HepG2 (cell line): ENCODE measurements around the gene KLHDC4. TPM values are rescaled to one million over a fixed set of nuclear protein-coding genes. Genes with fewer than 3 reads are reported as not detected.

Experiments
- ATAC-seq: fragments of 200-7000 bp; cut with Tn5 transposase; 3 replicates; pipeline ENCODE4 v1.9.1; 2020; ENCODE audit warnings: mild to moderate bottlenecking, moderate library complexity
- BruUV-seq: library from RNA; stranded (reverse); fragments of 400-500 nt; replicated peaks from 2 replicates; lab custom pipeline; 2021; lab: Mats Ljungman, UMichigan
- CTCF ChIA-PET: fragments of 300-600 bp; formaldehyde crosslinking; extraction: SDS; loops from one replicate; lab custom pipeline; 2021; ENCODE audit warnings: low total read pairs, inconsistent platforms, low intra/inter-chr PET ratio; lab: Yijun Ruan, JAX
- POLR2A ChIA-PET: fragments of 350-600 bp; sonication (Branson Sonifier 250); formaldehyde crosslinking; loops from one replicate; lab custom pipeline; 2020; ENCODE audit warnings: antibody characterized with exemption, inconsistent platforms; lab: Yijun Ruan, JAX
- DNase-seq: peaks from one replicate; pipeline ENCODE4 v3.0.0-alpha.2; 2015; ENCODE audit warnings: low spot score
- FAIRE-seq: peaks from 3 replicates; lab custom pipeline; 2011; peaks lifted over from hg19 to GRCh38; lab: Jason Lieb, UNC
- H2AFZ ChIP-seq: one replicate; pipeline ENCODE4 v1.6.1; 2011; ENCODE audit warnings: low read length, inconsistent platforms
- H3K27ac ChIP-seq: fragments of 300-600 bp; 3 replicates; pipeline ENCODE4 v1.8.0; 2011; ENCODE audit warnings: mixed run types, mild to moderate bottlenecking, mixed read lengths, low read length, inconsistent platforms; ENCODE audit not compliant: insufficient read depth; ENCODE audit errors: extremely low read length
- H3K27me3 ChIP-seq, 2 experiments: fragments of 200-600 bp in 1 of 2; 2 replicates in 1 of 2; 3 replicates in 1 of 2; pipeline versions ENCODE4 v1.6.0 to v1.8.0; 2011; ENCODE audit warnings: low read length in 2 of 2, mild to moderate bottlenecking in 2 of 2, moderate library complexity in 2 of 2, inconsistent platforms in 1 of 2; ENCODE audit not compliant: insufficient read depth in 2 of 2, control insufficient read depth in 1 of 2
- H3K36me3 ChIP-seq, 2 experiments: fragments of 200-600 bp in 1 of 2; replicated peaks in 1 of 2; 2 replicates in 1 of 2; 3 replicates in 1 of 2; pipeline versions ENCODE4 v1.5.1 to v1.8.0; 2011; ENCODE audit warnings: low read length in 2 of 2, inconsistent platforms in 1 of 2; ENCODE audit not compliant: insufficient read depth in 2 of 2, control insufficient read depth in 1 of 2
- H3K4me1 ChIP-seq: 2 replicates; pipeline ENCODE4 v1.5.1; 2012; ENCODE audit warnings: low read length, inconsistent platforms; ENCODE audit not compliant: insufficient read depth
- H3K4me2 ChIP-seq: 2 replicates; pipeline ENCODE4 v1.6.0; 2011; ENCODE audit warnings: low read depth, low read length, inconsistent platforms
- H3K4me3 ChIP-seq, 3 experiments: fragments of 200-600 bp in 1 of 3; sonication (generic), shearing (Covaris generic) in 1 of 3; replicated peaks in 1 of 3; 2 replicates each; pipeline ENCODE4 v1.5.1; 2011 to 2016; ENCODE audit warnings: low read length in 3 of 3, inconsistent platforms in 2 of 3, low read depth in 2 of 3, mild to moderate bottlenecking in 2 of 3, control low read depth in 1 of 3, mixed read lengths in 1 of 3; ENCODE audit not compliant: insufficient read depth in 1 of 3
- H3K79me2 ChIP-seq: one replicate; pipeline ENCODE4 v1.6.1; 2011; ENCODE audit warnings: low read length, inconsistent platforms; ENCODE audit not compliant: insufficient read depth
- H3K9ac ChIP-seq: 2 replicates; pipeline ENCODE4 v1.6.0; 2011; ENCODE audit warnings: mild to moderate bottlenecking, low read depth, low read length, inconsistent platforms; ENCODE audit not compliant: insufficient read depth
- H3K9me3 ChIP-seq: 2 replicates; pipeline ENCODE4 v1.5.1; 2012; ENCODE audit warnings: mild to moderate bottlenecking, low read length
- H4K20me1 ChIP-seq: 2 replicates; pipeline ENCODE4 v1.6.0; 2011; ENCODE audit warnings: inconsistent platforms, mild to moderate bottlenecking, low read length, moderate library complexity; ENCODE audit not compliant: insufficient read depth
- CAMTA2 ChIP-seq: sonication (generic); formaldehyde crosslinking; IDR thresholded peaks from 2 replicates; pipeline ENCODE4 v1.4.0; 2020; ENCODE audit warnings: mild to moderate bottlenecking, missing genetic modification reagents, borderline replicate concordance
- CENPX ChIP-seq: sonication (generic); formaldehyde crosslinking; IDR thresholded peaks from 2 replicates; pipeline ENCODE4 v1.9.0; 2021; ENCODE audit warnings: mild to moderate bottlenecking, missing genetic modification reagents, moderate library complexity
- DDIT3 ChIP-seq: sonication (generic); formaldehyde crosslinking; IDR thresholded peaks from 2 replicates; pipeline ENCODE4 v1.4.0; 2020; ENCODE audit warnings: mild to moderate bottlenecking, missing genetic modification reagents
- ETV5 ChIP-seq: IDR thresholded peaks from 2 replicates; pipeline ENCODE4 v1.6.1; 2018; ENCODE audit warnings: missing biosample characterization, missing genetic modification reagents, inconsistent platforms, borderline replicate concordance
- FLYWCH1 ChIP-seq: sonication (generic); formaldehyde crosslinking; IDR thresholded peaks from 2 replicates; pipeline ENCODE4 v1.8.1; 2023; ENCODE audit warnings: mild to moderate bottlenecking, missing genetic modification reagents
- IRX3 ChIP-seq: sonication (generic); formaldehyde crosslinking; IDR thresholded peaks from 2 replicates; pipeline ENCODE4 v1.8.1; 2023; ENCODE audit warnings: mild to moderate bottlenecking, low read depth, missing genetic modification reagents, borderline replicate concordance
- KLF15 ChIP-seq: sonication (generic); formaldehyde crosslinking; IDR thresholded peaks from 2 replicates; pipeline ENCODE4 v1.8.1; 2023; ENCODE audit warnings: borderline replicate concordance, mild to moderate bottlenecking, inconsistent platforms, missing genetic modification reagents, mixed read lengths
- SYNCRIP ChIP-seq: fragments of 200-400 bp; formaldehyde crosslinking; IDR thresholded peaks from 2 replicates; pipeline ENCODE4 v1.6.1; 2018; ENCODE audit warnings: mild to moderate bottlenecking, low read depth, low read length; ENCODE audit not compliant: insufficient read depth
- ZNF20 ChIP-seq: sonication (generic); formaldehyde crosslinking; IDR thresholded peaks from 2 replicates; pipeline ENCODE4 v1.4.0; 2020; ENCODE audit warnings: mild to moderate bottlenecking, moderate library complexity, missing genetic modification reagents
- ZNF362 ChIP-seq: sonication (generic); formaldehyde crosslinking; IDR thresholded peaks from 2 replicates; pipeline ENCODE4 v1.4.0; 2020; ENCODE audit warnings: missing genetic modification reagents, mild to moderate bottlenecking, borderline replicate concordance
- ZNF569 ChIP-seq: sonication (generic); formaldehyde crosslinking; IDR thresholded peaks from 2 replicates; pipeline ENCODE4 v1.5.0; 2020; ENCODE audit warnings: mild to moderate bottlenecking, missing genetic modification reagents, moderate library complexity, borderline replicate concordance
- ZNF639 ChIP-seq: conservative IDR thresholded peaks from 2 replicates; pipeline ENCODE4 v1.6.1; 2018; ENCODE audit warnings: missing genetic modification reagents
- ZNF724P ChIP-seq: sonication (generic); formaldehyde crosslinking; IDR thresholded peaks from 2 replicates; pipeline ENCODE4 v1.8.0; 2022; ENCODE audit warnings: missing genetic modification reagents, borderline replicate concordance
- ZNF746 ChIP-seq: sonication (generic); formaldehyde crosslinking; IDR thresholded peaks from 2 replicates; pipeline ENCODE4 v1.8.0; 2022; ENCODE audit warnings: mild to moderate bottlenecking, missing genetic modification reagents
- ZNF747 ChIP-seq: sonication (generic); formaldehyde crosslinking; IDR thresholded peaks from 2 replicates; pipeline ENCODE4 v1.8.1; 2023; ENCODE audit warnings: missing genetic modification reagents, mild to moderate bottlenecking, borderline replicate concordance
- WGBS: methylation state at CpG from one replicate; pipeline ENCODE4 v1.1.6; 2017; ENCODE audit warnings: low lambda C conversion rate; 5-methylcytosine and 5-hydroxymethylcytosine counted together
- in situ Hi-C: cut with HindIII; loops from 2 replicates; pipeline ENCODE4 v1.10.0; 2017; ENCODE audit warnings: low pct_unique_long_range_greater_than_20kb; ENCODE audit not compliant: extremely low pct_ligation_motif_present
- intact Hi-C: fragments of 100-400 bp; cut with micrococcal nuclease; formaldehyde crosslinking; loops from one replicate; pipeline ENCODE4 v1.10.0; 2022; ENCODE audit not compliant: unreplicated experiment
- polyA plus RNA-seq, 8 experiments: library from polyadenylated mRNA; depleted of rRNA in 3 of 8; stranded (reverse) in 7 of 8; unstranded in 1 of 8; fragments of >200 nt; fragmentation: Illumina TruSeq in 4 of 8; extraction: Trizol in 4 of 8; gene quantifications; 2 replicates each; pipeline versions ENCODE4 v1.2.1 to v1.2.3, GENCODE V29; 2011 to 2016; ENCODE audit warnings: low read depth in 4 of 8, missing spikeins in 1 of 8, mixed read lengths in 1 of 8; ENCODE audit not compliant: insufficient read depth in 1 of 8
- total RNA-seq, 5 experiments: library from RNA; depleted of rRNA; stranded (reverse); fragments of >200 nt; fragmentation: Illumina TruSeq; extraction: Trizol; gene quantifications; 2 replicates each; pipeline ENCODE4 v1.2.3, GENCODE V29; 2016; ENCODE audit warnings: low read depth in 1 of 5

The KLHDC4 gene
- total and polyA plus RNA-seq, 2 of the 13 experiments (the other 11 are each of a cell fraction or from before 2014, with no cell fraction given) = 18.7 to 31.8 TPM

GRCh38 chr16:87710887-87711286 is 54.9 kb downstream of the KLHDC4 start:
- ATAC-seq = no peak
- in situ Hi-C loops (no loop called here), intact Hi-C loops (no loop called here)
- ChIA-PET CTCF (no interaction called here), POLR2A (no interaction called here)
- H3K79me2 ChIP-seq = no peaks in the 10 kb centered on the region
- no peaks in the 10 kb centered on the region for H3K9me3 ChIP-seq
- no peaks in the 10 kb centered on the region for H3K27me3 ChIP-seq
- TF ChIP-seq CENPX (CRISPR knock-in tag) = no peak
- no peak for TF ChIP-seq FLYWCH1 (CRISPR knock-in tag)
- no peak for TF ChIP-seq ZNF569 (CRISPR knock-in tag)
- TF ChIP-seq DDIT3 = no peak
- TF ChIP-seq ZNF362 (CRISPR knock-in tag) = no peak
- TF ChIP-seq ZNF747 (CRISPR knock-in tag) = no peak
- no peak for TF ChIP-seq ZNF639 (CRISPR knock-in tag)
- no peak for TF ChIP-seq ETV5
- no peak for TF ChIP-seq ZNF724P
- no peak for TF ChIP-seq ZNF746 (CRISPR knock-in tag)
- TF ChIP-seq SYNCRIP = no peak
- TF ChIP-seq KLF15 (CRISPR knock-in tag) = no peak
- no peak for TF ChIP-seq IRX3 (CRISPR knock-in tag)
- no peak for TF ChIP-seq ZNF20
- no peak for TF ChIP-seq CAMTA2 (CRISPR knock-in tag)
- H3K4me3 ChIP-seq = no peak overlapping the region
- no peak overlapping the region for H3K27ac ChIP-seq
- H3K4me1 ChIP-seq = peaks cover 10% of the 10 kb centered on the region
- H3K36me3 ChIP-seq = peaks cover 54 to 58% of the 10 kb centered on the region in 2 experiments
- no peak overlapping the region for H2AFZ ChIP-seq
- WGBS = 92% methylated on average over 10 of the region's 12 CpGs
- H3K4me2 ChIP-seq = no peak overlapping the region
- DNase-seq = no peak
- no peak overlapping the region for H3K9ac ChIP-seq
- peaks cover 12% of the 10 kb centered on the region for H4K20me1 ChIP-seq
- FAIRE-seq = no peak
- BruUV-seq = no TSS peak
